NCI-H2107 treated with DMSO at 0.1 percent for 48 hours (cell line): ENCODE measurements around the gene PSG1.
"Not testable (repeated sequence)": the region's sequence is repeated elsewhere in the genome, so short reads cannot be mapped to it uniquely, and the experiment has no call there.

Experiments
- DNase-seq: peaks from one replicate; lab custom pipeline; 2025; ENCODE audit not compliant: unreplicated experiment; lab: John Stamatoyannopoulos, UW

Gene PSG1

GRCh38 chr19:42879613-42880012 is at the start of gene PSG1:
TSS of gene PSG1 (minus strand) at chr19:42879713. CDS start at chr19:42879581, 132 bp downstream.
- DNase-seq = no peak

GRCh38 chr19:42928896-42929295 is 49.4 kb upstream of the PSG1 start:
- DNase-seq = no peak

GRCh38 chr19:42926781-42927180 is 47.3 kb upstream of the PSG1 start:
- DNase-seq = no peak

- DNase-seq = not testable (repeated sequence)
Observed at GRCh38 chr19:42923106-42923505, 43.6 kb upstream of the PSG1 start.

- DNase-seq = not testable (repeated sequence)
Observed at GRCh38 chr19:42920971-42921370, 41.5 kb upstream of the PSG1 start.

- no peak for DNase-seq
Observed at GRCh38 chr19:42919757-42920079, 40.2 kb upstream of the PSG1 start.

GRCh38 chr19:42919070-42919756 is 39.7 kb upstream of the PSG1 start:
- not testable (repeated sequence) for DNase-seq

GRCh38 chr19:42918377-42919069 is 39.0 kb upstream of the PSG1 start:
- not testable (repeated sequence) for DNase-seq

GRCh38 chr19:42917634-42918033 is 38.1 kb upstream of the PSG1 start, which contains the start of gene PSG6:
TSS of gene PSG6 (minus strand) at chr19:42917894. CDS start at chr19:42917792, 102 bp downstream.
- DNase-seq = not testable (repeated sequence)

GRCh38 chr19:42916931-42917330 is 37.4 kb upstream of the PSG1 start:
- DNase-seq = not testable (repeated sequence)

- DNase-seq = not testable (repeated sequence)
Observed at GRCh38 chr19:42913516-42913915, 34.0 kb upstream of the PSG1 start.

- not testable (repeated sequence) for DNase-seq
Observed at GRCh38 chr19:42912941-42913340, 33.4 kb upstream of the PSG1 start.

- not testable (repeated sequence) for DNase-seq
Observed at GRCh38 chr19:42911731-42912130, 32.2 kb upstream of the PSG1 start.

GRCh38 chr19:42906162-42906561 is 26.6 kb upstream of the PSG1 start:
- DNase-seq = not testable (repeated sequence)

- DNase-seq = not testable (repeated sequence)
Observed at GRCh38 chr19:42900561-42900960, 21.0 kb upstream of the PSG1 start.

- not testable (repeated sequence) for DNase-seq
Observed at GRCh38 chr19:42899674-42900073, 20.2 kb upstream of the PSG1 start.

- not testable (repeated sequence) for DNase-seq
Observed at GRCh38 chr19:42899110-42899509, 19.6 kb upstream of the PSG1 start.

- DNase-seq = not testable (repeated sequence)
Observed at GRCh38 chr19:42898656-42899055, 19.1 kb upstream of the PSG1 start.

- DNase-seq = not testable (repeated sequence)
Observed at GRCh38 chr19:42897729-42898128, 18.2 kb upstream of the PSG1 start.

- DNase-seq = not testable (repeated sequence)
Observed at GRCh38 chr19:42890446-42890845, 10.9 kb upstream of the PSG1 start.

- not testable (repeated sequence) for DNase-seq
Observed at GRCh38 chr19:42887876-42888445, 8.4 kb upstream of the PSG1 start.

GRCh38 chr19:42882730-42883129 is 3.2 kb upstream of the PSG1 start:
- not testable (repeated sequence) for DNase-seq
